Prostate gland (tissue), 2 donors: ENCODE data around the gene TUBGCP2. TPM values are rescaled to one million over a fixed set of nuclear protein-coding genes. Genes with fewer than 3 reads are reported as not detected.
"Not testable (repeated sequence)": the region's sequence is repeated elsewhere in the genome, so short reads cannot be mapped to it uniquely, and the experiment has no call there.

Experiments used
- DNase-seq: peaks from one replicate; pipeline ENCODE4 v3.0.0-alpha.2; 2019; ENCODE audit warnings: low spot score
- H3K27ac ChIP-seq, 2 donors: fragments of 200-600 bp; sonication (generic); 2 replicates each; pipeline ENCODE4 v1.5.1; 2017 to 2019
- H3K27me3 ChIP-seq: fragments of 200-600 bp; sonication (generic); replicated peaks from 2 replicates; pipeline ENCODE4 v1.5.1; 2019; ENCODE audit not compliant: insufficient read depth
- H3K36me3 ChIP-seq, 2 donors: fragments of 200-600 bp; sonication (generic); 1 replicate in 1 of 2; 2 replicates in 1 of 2; pipeline versions ENCODE4 v1.5.1 to v1.8.1; 2017 to 2019
- H3K4me1 ChIP-seq: fragments of 200-600 bp; sonication (generic); replicated peaks from 2 replicates; pipeline ENCODE4 v1.5.1; 2019
- H3K4me3 ChIP-seq, 2 donors: fragments of 200-600 bp; sonication (generic); 2 replicates each; pipeline ENCODE4 v1.5.1; 2017 to 2019
- H3K9me3 ChIP-seq: fragments of 200-600 bp; sonication (generic); 2 replicates; pipeline ENCODE4 v1.5.1; 2017
- CTCF ChIP-seq, 4 experiments: fragments of 200-600 bp in 2 of 4; fragments of 450-650 bp in 2 of 4; sonication (generic) in 2 of 4; IDR thresholded peaks; 1 replicate in 3 of 4; 2 replicates in 1 of 4; pipeline ENCODE4 v1.5.1; 2016 to 2019; ENCODE audit warnings: antibody characterized with exemption in 4 of 4, mild to moderate bottlenecking in 2 of 4, moderate library complexity in 2 of 4
- POLR2A ChIP-seq: fragments of 450-650 bp; IDR thresholded peaks from one replicate; pipeline ENCODE4 v1.6.1; 2016; ENCODE audit warnings: antibody characterized with exemption, mild to moderate bottlenecking
- POLR2AphosphoS5 ChIP-seq: sonication (generic); formaldehyde crosslinking; IDR thresholded peaks from one replicate; pipeline ENCODE4 v1.6.1; 2017; ENCODE audit warnings: antibody characterized with exemption
- WGBS: methylation state at CpG from one replicate; pipeline ENCODE4 v1.1.5; 2018; 5-methylcytosine and 5-hydroxymethylcytosine counted together
- intact Hi-C: fragments of 100-400 bp; cut with DNase I; formaldehyde crosslinking; loops from one replicate; pipeline ENCODE4 v1.14.2; 2022
- total RNA-seq, 2 donors: library from RNA; depleted of rRNA; stranded (reverse); fragments of >200 nt; gene quantifications; one replicate each; pipeline ENCODE4 v1.1.0, GENCODE V29; 2016

TUBGCP2 gene
- total RNA-seq, 2 donors from 2014 or later, result 53.5 to 78.5 TPM

GRCh38 chr10:133325440-133326222 is 17.0 kb upstream of the TUBGCP2 start:
- peak overlapping the region; percentile 23 to 35 for H3K4me3 ChIP-seq
- H3K27me3 ChIP-seq, result no peaks in the 10 kb centered on the region
- no peak for DNase-seq
- no peak overlapping the region for H3K27ac ChIP-seq
- H3K4me1 ChIP-seq, result no peaks in the 10 kb centered on the region
- TF ChIP-seq POLR2AphosphoS5, result no peak
- TF ChIP-seq POLR2A, result no peak
- TF ChIP-seq CTCF (IDR thresholded peaks at IDR 0.05), result no peak
- H3K36me3 ChIP-seq, result no peaks in the 10 kb centered on the region
- WGBS, result 2% methylated on average over 51 of the region's 91 CpGs
- intact Hi-C loops, result no loop called here
- H3K9me3 ChIP-seq, result no peaks in the 10 kb centered on the region

- 26% methylated on average over 17 of the region's 20 CpGs for WGBS
- H3K27ac ChIP-seq, result no peak overlapping the region
- no peaks in the 10 kb centered on the region for H3K9me3 ChIP-seq
- no peaks in the 10 kb centered on the region for H3K4me1 ChIP-seq
- TF ChIP-seq POLR2AphosphoS5 (no peak), POLR2A (no peak), CTCF (IDR thresholded peaks at IDR 0.05) (no peak)
- no peak for DNase-seq
- no peaks in the 10 kb centered on the region for H3K36me3 ChIP-seq
- intact Hi-C loops, result no loop called here
- H3K27me3 ChIP-seq, result no peaks in the 10 kb centered on the region
- peak overlapping the region in 1 of 2 donors; percentile 35 for H3K4me3 ChIP-seq
Observed at GRCh38 chr10:133324857-133325260, 16.2 kb upstream of the TUBGCP2 start.

- H3K4me1 ChIP-seq, result no peaks in the 10 kb centered on the region
- peak; percentile 29 for DNase-seq
- no peaks in the 10 kb centered on the region for H3K9me3 ChIP-seq
- 7% methylated on average over 9 of the region's 13 CpGs for WGBS
- H3K27ac ChIP-seq, result no peak overlapping the region
- intact Hi-C loops, result no loop called here
- no peaks in the 10 kb centered on the region for H3K36me3 ChIP-seq
- H3K27me3 ChIP-seq, result no peaks in the 10 kb centered on the region
- H3K4me3 ChIP-seq, result no peak overlapping the region
- no peak for TF ChIP-seq CTCF (IDR thresholded peaks at IDR 0.05)
- no peak for TF ChIP-seq POLR2AphosphoS5
- TF ChIP-seq POLR2A, result no peak
Observed at GRCh38 chr10:133324198-133324792, 15.6 kb upstream of the TUBGCP2 start.

GRCh38 chr10:133322064-133322709 is 13.5 kb upstream of the TUBGCP2 start:
- H3K27me3 ChIP-seq, H3K36me3 ChIP-seq, intact Hi-C loops, H3K27ac ChIP-seq, DNase-seq, H3K9me3 ChIP-seq, H3K4me1 ChIP-seq, H3K4me3 ChIP-seq: not testable (repeated sequence)
- 66% methylated on average over 12 of the region's 14 CpGs for WGBS

- H3K4me1 ChIP-seq, H3K9me3 ChIP-seq, intact Hi-C loops, H3K27ac ChIP-seq, DNase-seq, H3K4me3 ChIP-seq, H3K36me3 ChIP-seq, H3K27me3 ChIP-seq: not testable (repeated sequence)
- 93% methylated on average over 6 of the region's 6 CpGs for WGBS
Observed at GRCh38 chr10:133320852-133321422, 12.3 kb upstream of the TUBGCP2 start.
